Activated T-cell treated with anti-CD3 and anti-CD28 coated beads, Interleukin-2, amount 50 U/mL, for 4 hours (primary cell): ENCODE results near the gene KCNE4. TPM values are rescaled to one million over a fixed set of nuclear protein-coding genes. Genes with fewer than 3 reads are reported as not detected.
"Not testable (repeated sequence)": the region's sequence is repeated elsewhere in the genome, so short reads cannot be mapped to it uniquely, and the experiment has no call there.

Experiments used
- ATAC-seq, 2 donors: fragments of 200-7000 bp; cut with Tn5 transposase; one replicate each; pipeline ENCODE4 v1.10.0; 2021
- DNase-seq: peaks from one replicate; pipeline ENCODE4 v3.0.0-alpha.2; 2020
- H3K27me3 Mint-ChIP-seq: one replicate; pipeline ENCODE4 v1.8.0; 2021; ENCODE audit warnings: low read depth, mixed read lengths
- H3K36me3 Mint-ChIP-seq: one replicate; pipeline ENCODE4 v1.8.0; 2022; ENCODE audit warnings: mixed read lengths; ENCODE audit not compliant: insufficient read depth
- H3K4me1 Mint-ChIP-seq: one replicate; pipeline ENCODE4 v1.8.0; 2021; ENCODE audit warnings: low read depth, mixed read lengths
- H3K4me3 Mint-ChIP-seq: one replicate; pipeline ENCODE4 v1.8.0; 2021; ENCODE audit warnings: mild to moderate bottlenecking, moderate library complexity, mixed read lengths
- H3K9me3 Mint-ChIP-seq: one replicate; pipeline ENCODE4 v1.8.0; 2021; ENCODE audit warnings: mixed read lengths
- total RNA-seq, 3 donors: library from RNA; stranded (reverse); gene quantifications; one replicate each; pipeline ENCODE4 v1.2.1, GENCODE V29; 2021

KCNE4 gene
- total RNA-seq, 3 donors from 2014 or later = not detected

DNA sequence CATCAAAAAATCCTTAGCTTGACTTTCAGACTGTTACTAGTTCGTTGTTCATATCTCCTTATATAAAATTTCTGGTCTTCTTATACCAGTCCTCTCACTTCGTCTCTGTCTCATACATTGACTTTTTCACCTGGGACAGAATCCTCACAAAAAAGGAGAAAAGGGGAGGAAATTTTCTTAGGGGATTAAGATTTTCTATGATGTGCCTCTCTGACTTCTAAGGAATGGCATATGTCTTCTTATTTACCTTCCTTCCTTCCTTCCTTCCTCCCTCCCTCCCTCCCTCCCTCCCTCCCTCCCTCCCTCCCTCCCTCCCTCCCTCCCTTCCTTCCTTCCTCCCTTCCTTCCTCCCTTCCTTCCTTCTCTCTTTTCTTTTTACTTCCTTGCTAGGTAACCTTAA is 27.9 kb downstream of the KCNE4 start:
- Mint-ChIP-seq H3K9me3 (no peaks in the 10 kb centered on the region), H3K4me3 (no peak overlapping the region), H3K27me3 (peaks cover 2% of the 10 kb centered on the region), H3K36me3 (no peaks in the 10 kb centered on the region), H3K4me1 (no peaks in the 10 kb centered on the region)
- no peak for DNase-seq
- no peak for ATAC-seq

DNA sequence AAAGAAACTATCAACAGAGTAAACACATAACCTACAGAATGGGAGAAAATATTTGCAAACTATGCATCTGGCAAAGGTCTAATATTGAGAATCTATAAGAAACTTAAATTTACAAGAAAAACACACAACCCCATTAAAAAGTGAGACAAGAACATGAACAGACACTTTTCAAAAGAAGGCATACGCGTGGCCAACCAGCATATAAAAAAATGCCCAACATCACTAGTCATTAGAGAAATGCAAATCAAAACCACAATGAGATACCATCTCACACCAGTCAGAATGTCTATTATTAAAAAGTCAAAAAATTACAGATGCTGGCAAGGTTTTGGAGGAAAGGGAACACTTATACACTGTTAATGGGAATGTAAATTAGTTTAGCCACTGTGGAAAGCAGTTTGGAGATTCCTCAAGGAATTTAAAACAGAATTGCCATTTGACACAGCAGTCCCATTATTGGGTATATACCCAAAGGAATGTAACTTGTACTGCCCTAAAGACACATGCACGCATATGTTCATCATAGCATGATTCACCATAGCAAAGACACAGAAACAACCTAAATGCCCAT is 28.9 kb downstream of the KCNE4 start:
- not testable (repeated sequence) for H3K9me3 Mint-ChIP-seq, H3K27me3 Mint-ChIP-seq, H3K4me1 Mint-ChIP-seq, H3K36me3 Mint-ChIP-seq, H3K4me3 Mint-ChIP-seq, ATAC-seq, DNase-seq

DNA sequence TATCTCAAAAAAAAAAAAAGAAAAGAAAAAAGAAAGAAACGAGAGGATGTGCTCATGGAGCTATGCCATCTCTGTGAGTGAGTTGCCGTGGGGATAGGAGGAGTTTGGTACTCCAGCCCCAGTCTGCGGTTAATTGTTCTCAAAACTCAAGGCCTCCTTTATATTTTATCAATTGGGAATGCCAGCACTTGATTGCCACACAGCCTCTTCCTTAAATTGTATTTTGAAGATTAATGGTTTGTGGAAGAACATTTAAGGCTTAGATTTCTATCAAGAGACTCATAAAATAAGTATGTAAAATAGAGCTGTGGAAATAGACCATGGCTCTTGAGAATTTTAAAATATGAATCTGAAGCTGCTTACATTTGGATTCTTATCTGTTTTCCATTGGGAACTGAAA is 29.8 kb downstream of the KCNE4 start:
- DNase-seq (no peak), ATAC-seq (no peak)
- no peak overlapping the region for H3K4me3 Mint-ChIP-seq
- no peaks in the 10 kb centered on the region for H3K4me1 Mint-ChIP-seq
- H3K9me3 Mint-ChIP-seq = no peaks in the 10 kb centered on the region
- no peaks in the 10 kb centered on the region for H3K36me3 Mint-ChIP-seq
- H3K27me3 Mint-ChIP-seq = peaks cover 2% of the 10 kb centered on the region

GRCh38 chr2:223082706-223083105 is 30.7 kb downstream of the KCNE4 start:
- no peaks in the 10 kb centered on the region for H3K27me3 Mint-ChIP-seq

GRCh38 chr2:223083402-223084070 is 31.5 kb downstream of the KCNE4 start:
- no peak for ATAC-seq
- H3K4me1 Mint-ChIP-seq = no peaks in the 10 kb centered on the region
- H3K4me3 Mint-ChIP-seq = no peak overlapping the region
- H3K9me3 Mint-ChIP-seq = no peaks in the 10 kb centered on the region
- H3K36me3 Mint-ChIP-seq = no peaks in the 10 kb centered on the region
- no peak for DNase-seq
- no peaks in the 10 kb centered on the region for H3K27me3 Mint-ChIP-seq

More at GRCh38 chr2:223082706-223083105, 30.7 kb downstream of the KCNE4 start:
- no peak for ATAC-seq
- Mint-ChIP-seq H3K4me1 (no peaks in the 10 kb centered on the region), H3K9me3 (no peaks in the 10 kb centered on the region), H3K4me3 (no peak overlapping the region), H3K36me3 (no peaks in the 10 kb centered on the region)
- DNase-seq = no peak

GRCh38 chr2:223084873-223085272 is 32.9 kb downstream of the KCNE4 start:
- ATAC-seq = no peak
- no peaks in the 10 kb centered on the region for H3K36me3 Mint-ChIP-seq
- no peaks in the 10 kb centered on the region for H3K4me1 Mint-ChIP-seq

GRCh38 chr2:223086370-223086981 is 34.5 kb downstream of the KCNE4 start:
- Mint-ChIP-seq H3K36me3 (no peaks in the 10 kb centered on the region), H3K27me3 (no peaks in the 10 kb centered on the region), H3K4me1 (no peaks in the 10 kb centered on the region), H3K9me3 (no peaks in the 10 kb centered on the region), H3K4me3 (no peak overlapping the region)
- DNase-seq = no peak
- no peak for ATAC-seq

More at GRCh38 chr2:223084873-223085272, 32.9 kb downstream of the KCNE4 start:
- no peak overlapping the region for H3K4me3 Mint-ChIP-seq
- no peaks in the 10 kb centered on the region for H3K27me3 Mint-ChIP-seq
- H3K9me3 Mint-ChIP-seq = no peaks in the 10 kb centered on the region
- DNase-seq = no peak

DNA sequence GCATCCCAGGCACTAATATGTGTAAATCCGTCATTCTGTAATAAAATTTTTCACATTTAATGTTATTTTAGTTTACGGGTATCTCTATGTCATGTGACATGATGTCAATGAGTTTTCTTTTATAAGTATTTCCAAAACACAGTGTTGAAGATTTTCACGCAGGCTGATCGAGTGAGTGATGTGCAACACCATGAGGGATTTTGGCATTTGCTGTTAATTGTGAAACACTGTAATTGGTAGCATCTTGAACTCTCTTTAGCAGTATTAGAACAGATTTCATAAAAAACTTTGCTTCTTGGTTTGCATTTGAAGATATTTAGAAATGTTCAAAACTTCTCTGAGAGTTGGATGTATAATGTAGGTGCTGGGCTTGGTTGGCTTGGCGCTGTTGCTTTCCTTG is 35.5 kb downstream of the KCNE4 start:
- Mint-ChIP-seq H3K9me3 (no peaks in the 10 kb centered on the region), H3K27me3 (no peaks in the 10 kb centered on the region), H3K36me3 (no peaks in the 10 kb centered on the region), H3K4me3 (no peak overlapping the region), H3K4me1 (no peaks in the 10 kb centered on the region)
- DNase-seq = no peak
- ATAC-seq = no peak

- Mint-ChIP-seq H3K9me3 (no peaks in the 10 kb centered on the region), H3K27me3 (no peaks in the 10 kb centered on the region), H3K36me3 (no peaks in the 10 kb centered on the region), H3K4me1 (no peaks in the 10 kb centered on the region), H3K4me3 (no peak overlapping the region)
- DNase-seq (no peak), ATAC-seq (no peak)
Observed at GRCh38 chr2:223088866-223089265, 36.9 kb downstream of the KCNE4 start.

GRCh38 chr2:223090039-223090438 is 38.0 kb downstream of the KCNE4 start:
- Mint-ChIP-seq H3K36me3 (no peaks in the 10 kb centered on the region), H3K27me3 (peaks cover 2% of the 10 kb centered on the region), H3K4me3 (no peak overlapping the region), H3K9me3 (no peaks in the 10 kb centered on the region), H3K4me1 (no peaks in the 10 kb centered on the region)
- ATAC-seq (no peak), DNase-seq (no peak)

DNA sequence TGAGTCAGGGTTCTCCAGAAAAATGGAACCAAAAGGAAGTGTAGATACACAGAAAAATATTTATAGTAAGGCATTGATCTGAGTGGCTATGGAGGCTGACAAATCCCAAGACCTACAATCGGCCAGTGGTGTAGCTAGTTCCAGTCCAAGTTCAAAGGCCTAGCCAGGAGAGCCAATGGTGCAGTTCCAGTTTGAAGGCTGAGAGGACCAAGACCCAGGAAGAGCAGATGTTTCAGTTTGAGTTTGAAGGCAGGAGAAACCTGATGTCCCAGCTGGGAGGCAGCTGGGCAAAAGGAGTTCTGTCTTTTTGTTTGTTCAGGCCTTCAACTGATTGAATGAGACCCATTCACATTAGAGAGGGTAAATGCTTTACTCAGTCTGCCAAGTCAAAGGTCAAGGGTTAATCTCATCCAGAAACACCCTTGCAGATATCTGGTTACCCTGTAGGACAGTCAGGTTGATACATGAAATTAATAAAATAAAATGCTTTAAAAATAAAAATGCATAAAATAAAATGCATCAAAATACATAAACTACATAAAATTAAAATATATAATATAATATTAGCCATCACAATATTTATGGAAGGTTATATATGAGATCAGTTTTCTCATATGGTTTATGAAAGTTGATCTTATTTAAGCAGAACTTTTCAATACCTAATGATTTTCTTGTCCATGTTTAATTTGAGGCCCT is 38.7 kb downstream of the KCNE4 start:
- ATAC-seq (no peak), DNase-seq (no peak)
- Mint-ChIP-seq H3K36me3 (no peaks in the 10 kb centered on the region), H3K27me3 (peaks cover 2% of the 10 kb centered on the region), H3K4me3 (no peak overlapping the region), H3K4me1 (no peaks in the 10 kb centered on the region), H3K9me3 (no peaks in the 10 kb centered on the region)

DNA sequence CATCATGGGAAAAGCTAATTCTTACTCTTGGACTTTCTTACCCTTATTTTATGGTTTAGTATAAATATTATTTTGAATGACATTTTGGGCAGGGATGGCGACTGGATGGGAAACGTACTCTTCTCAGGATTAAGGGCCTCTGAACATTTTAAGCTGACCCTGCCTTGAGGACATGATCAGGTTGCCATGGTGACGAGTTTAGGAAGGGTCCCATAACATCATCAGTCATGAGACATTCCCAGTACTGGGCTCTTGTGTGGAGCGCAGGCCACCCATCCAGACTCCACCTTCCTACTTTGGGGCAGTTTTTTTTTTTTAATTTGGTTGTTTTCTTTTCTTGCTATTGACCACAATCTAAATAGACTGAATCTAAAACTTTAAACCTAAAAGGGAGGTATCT is 40.7 kb downstream of the KCNE4 start:
- no peaks in the 10 kb centered on the region for H3K36me3 Mint-ChIP-seq
- H3K27me3 Mint-ChIP-seq = peaks cover 2% of the 10 kb centered on the region
- DNase-seq (no peak), ATAC-seq (no peak)
- H3K9me3 Mint-ChIP-seq = no peaks in the 10 kb centered on the region
- H3K4me1 Mint-ChIP-seq = no peaks in the 10 kb centered on the region
- no peak overlapping the region for H3K4me3 Mint-ChIP-seq

GRCh38 chr2:223093436-223094241 is 41.6 kb downstream of the KCNE4 start:
- no peaks in the 10 kb centered on the region for H3K4me1 Mint-ChIP-seq
- ATAC-seq (no peak), DNase-seq (no peak)
- no peaks in the 10 kb centered on the region for H3K36me3 Mint-ChIP-seq
- no peak overlapping the region for H3K4me3 Mint-ChIP-seq
- H3K27me3 Mint-ChIP-seq = peaks cover 2% of the 10 kb centered on the region
- no peaks in the 10 kb centered on the region for H3K9me3 Mint-ChIP-seq

- Mint-ChIP-seq H3K4me3 (no peak overlapping the region), H3K27me3 (peaks cover 2% of the 10 kb centered on the region), H3K36me3 (no peaks in the 10 kb centered on the region), H3K9me3 (no peaks in the 10 kb centered on the region), H3K4me1 (no peaks in the 10 kb centered on the region)
- DNase-seq = no peak
- no peak for ATAC-seq
Observed at GRCh38 chr2:223095207-223095606, 43.2 kb downstream of the KCNE4 start.
